Astrocyte (in vitro differentiated cells and primary cell): ENCODE results near the gene ABCG8. TPM values are rescaled to one million over a fixed set of nuclear protein-coding genes. Genes with fewer than 3 reads are reported as not detected.

Source experiments
- DNase-seq: peaks from one replicate; pipeline ENCODE4 v3.0.0-alpha.2; 2010; ENCODE audit warnings: low read depth
- FAIRE-seq: peaks from 2 replicates; lab custom pipeline; 2011; peaks lifted over from hg19 to GRCh38; lab: Jason Lieb, UNC
- H2AFZ ChIP-seq: 2 replicates; pipeline ENCODE4 v1.6.0; 2012; ENCODE audit warnings: low read depth, low read length, inconsistent platforms
- H3K27ac ChIP-seq: 2 replicates; pipeline ENCODE4 v1.5.1; 2011; ENCODE audit warnings: low read depth, low read length, inconsistent platforms
- H3K27me3 ChIP-seq: 2 replicates; pipeline ENCODE4 v1.6.0; 2011; ENCODE audit warnings: low read length, inconsistent platforms; ENCODE audit not compliant: insufficient read depth
- H3K36me3 ChIP-seq: 2 replicates; pipeline ENCODE4 v1.5.1; 2011; ENCODE audit warnings: low read length, inconsistent platforms; ENCODE audit not compliant: insufficient read depth
- H3K4me1 ChIP-seq: 2 replicates; pipeline ENCODE4 v1.5.1; 2011; ENCODE audit warnings: low read length, inconsistent platforms; ENCODE audit not compliant: insufficient read depth
- H3K4me2 ChIP-seq: 2 replicates; pipeline ENCODE4 v1.6.0; 2012; ENCODE audit warnings: low read length, inconsistent platforms
- H3K4me3 ChIP-seq: 2 replicates; pipeline ENCODE4 v1.5.1; 2011; ENCODE audit warnings: low read depth, mild to moderate bottlenecking, low read length, inconsistent platforms; ENCODE audit not compliant: insufficient read depth
- H3K79me2 ChIP-seq: 2 replicates; pipeline ENCODE4 v1.6.0; 2012; ENCODE audit warnings: mild to moderate bottlenecking, low read length, inconsistent platforms; ENCODE audit not compliant: insufficient read depth
- H3K9ac ChIP-seq: 2 replicates; pipeline ENCODE4 v1.6.0; 2012; ENCODE audit warnings: mild to moderate bottlenecking, low read length, inconsistent platforms
- H3K9me3 ChIP-seq: 2 replicates; pipeline ENCODE4 v1.5.1; 2012; ENCODE audit warnings: low read depth, mild to moderate bottlenecking, low read length, inconsistent platforms; ENCODE audit not compliant: insufficient read depth
- H4K20me1 ChIP-seq: 2 replicates; pipeline ENCODE4 v1.6.0; 2012; ENCODE audit warnings: low read length, inconsistent platforms; ENCODE audit not compliant: insufficient read depth
- H3K27ac Mint-ChIP-seq: one replicate; pipeline ENCODE4 v1.8.0; 2021; ENCODE audit warnings: mild to moderate bottlenecking, mixed read lengths; ENCODE audit not compliant: unreplicated experiment
- H3K27me3 Mint-ChIP-seq: one replicate; pipeline ENCODE4 v1.8.0; 2021; ENCODE audit warnings: low read depth, mixed read lengths; ENCODE audit not compliant: unreplicated experiment
- H3K36me3 Mint-ChIP-seq: one replicate; pipeline ENCODE4 v1.8.0; 2021; ENCODE audit warnings: low read depth, mixed read lengths; ENCODE audit not compliant: unreplicated experiment
- H3K4me1 Mint-ChIP-seq: one replicate; pipeline ENCODE4 v1.8.0; 2021; ENCODE audit warnings: low read depth, mixed read lengths; ENCODE audit not compliant: unreplicated experiment
- H3K4me3 Mint-ChIP-seq: one replicate; pipeline ENCODE4 v1.8.0; 2021; ENCODE audit warnings: mild to moderate bottlenecking, moderate library complexity, mixed read lengths; ENCODE audit not compliant: unreplicated experiment
- H3K9me3 Mint-ChIP-seq: one replicate; pipeline ENCODE4 v1.8.0; 2021; ENCODE audit warnings: mild to moderate bottlenecking, mixed read lengths; ENCODE audit not compliant: unreplicated experiment
- CTCF ChIP-seq: IDR thresholded peaks from 2 replicates; pipeline ENCODE4 v1.5.1; 2011; ENCODE audit warnings: low read depth, mild to moderate bottlenecking, inconsistent platforms, low read length, moderate library complexity; ENCODE audit not compliant: insufficient read depth
- EZH2 ChIP-seq: IDR thresholded peaks from 2 replicates; pipeline ENCODE4 v1.6.1; 2012; ENCODE audit warnings: mild to moderate bottlenecking, low read length, inconsistent platforms; ENCODE audit not compliant: insufficient read depth
- total RNA-seq: library from RNA; stranded (reverse); gene quantifications from 2 replicates; pipeline ENCODE4 v1.2.1, GENCODE V29; 2021

Gene ABCG8
- total RNA-seq, 1 donor from 2014 or later, result not detected

GRCh38 chr2:43818761-43819160, 20.0 kb upstream of the ABCG8 start:
- H3K79me2 ChIP-seq, result no peaks in the 10 kb centered on the region
- Mint-ChIP-seq H3K36me3 (no peaks in the 10 kb centered on the region), H3K9me3 (peaks cover 4% of the 10 kb centered on the region), H3K27ac (no peak overlapping the region), H3K4me1 (peaks cover 3% of the 10 kb centered on the region), H3K4me3 (no peak overlapping the region), H3K27me3 (peaks cover 16% of the 10 kb centered on the region)
- FAIRE-seq (no peak), DNase-seq (peak; percentile 47)
- H3K4me1 ChIP-seq, result no peaks in the 10 kb centered on the region
- no peak overlapping the region for H3K27ac ChIP-seq
- H3K9ac ChIP-seq, result no peak overlapping the region
- no peaks in the 10 kb centered on the region for H3K36me3 ChIP-seq
- no peak overlapping the region for H3K4me3 ChIP-seq
- H4K20me1 ChIP-seq, result no peaks in the 10 kb centered on the region
- no peak overlapping the region for H3K4me2 ChIP-seq
- no peak for TF ChIP-seq EZH2
- TF ChIP-seq CTCF, result no peak
- no peaks in the 10 kb centered on the region for H3K27me3 ChIP-seq
- H2AFZ ChIP-seq, result no peak overlapping the region
- H3K9me3 ChIP-seq, result no peaks in the 10 kb centered on the region

- Mint-ChIP-seq H3K27me3 (peaks cover 23% of the 10 kb centered on the region), H3K4me1 (peaks cover 3% of the 10 kb centered on the region), H3K36me3 (no peaks in the 10 kb centered on the region), H3K9me3 (peaks cover 4% of the 10 kb centered on the region), H3K27ac (no peak overlapping the region), H3K4me3 (no peak overlapping the region)
- DNase-seq (no peak), FAIRE-seq (no peak)
- Histone ChIP-seq H3K4me2 (no peak overlapping the region), H4K20me1 (no peaks in the 10 kb centered on the region), H3K9me3 (no peaks in the 10 kb centered on the region), H3K27me3 (no peaks in the 10 kb centered on the region), H2AFZ (no peak overlapping the region), H3K4me1 (no peaks in the 10 kb centered on the region), H3K27ac (no peak overlapping the region), H3K4me3 (no peak overlapping the region), H3K79me2 (no peaks in the 10 kb centered on the region), H3K9ac (no peak overlapping the region), H3K36me3 (no peaks in the 10 kb centered on the region)
- TF ChIP-seq EZH2 (no peak), CTCF (no peak)
Measured at GRCh38 chr2:43819491-43820163, 19.1 kb upstream of the ABCG8 start.

GRCh38 chr2:43822839-43823238, 15.9 kb upstream of the ABCG8 start:
- no peak for DNase-seq
- Mint-ChIP-seq H3K9me3 (peaks cover 4% of the 10 kb centered on the region), H3K4me1 (peaks cover 3% of the 10 kb centered on the region), H3K36me3 (no peaks in the 10 kb centered on the region), H3K27me3 (peaks cover 30% of the 10 kb centered on the region), H3K4me3 (no peak overlapping the region), H3K27ac (no peak overlapping the region)
- Histone ChIP-seq H4K20me1 (no peaks in the 10 kb centered on the region), H3K9me3 (no peaks in the 10 kb centered on the region), H2AFZ (no peak overlapping the region), H3K79me2 (no peaks in the 10 kb centered on the region), H3K36me3 (no peaks in the 10 kb centered on the region), H3K9ac (no peak overlapping the region), H3K4me3 (no peak overlapping the region), H3K27me3 (no peaks in the 10 kb centered on the region), H3K27ac (no peak overlapping the region), H3K4me1 (no peaks in the 10 kb centered on the region), H3K4me2 (no peak overlapping the region)
- TF ChIP-seq CTCF (no peak), EZH2 (no peak)
- no peak for FAIRE-seq
